HepG2 (cell line): Measurements from ENCODE around the gene CD4. TPM values are rescaled to one million over a fixed set of nuclear protein-coding genes. Genes with fewer than 3 reads are reported as not detected.
A peak's percentile ranks its signal among the peaks of the same experiment; 100 is the strongest.

Experiments used
- ATAC-seq: fragments of 200-7000 bp; cut with Tn5 transposase; 3 replicates; pipeline ENCODE4 v1.9.1; 2020; ENCODE audit warnings: mild to moderate bottlenecking, moderate library complexity
- BruUV-seq: library from RNA; stranded (reverse); fragments of 400-500 nt; replicated peaks from 2 replicates; lab custom pipeline; 2021; lab: Mats Ljungman, UMichigan
- CTCF ChIA-PET: fragments of 300-600 bp; formaldehyde crosslinking; extraction: SDS; loops from one replicate; lab custom pipeline; 2021; ENCODE audit warnings: low total read pairs, inconsistent platforms, low intra/inter-chr PET ratio; lab: Yijun Ruan, JAX
- POLR2A ChIA-PET: fragments of 350-600 bp; sonication (Branson Sonifier 250); formaldehyde crosslinking; loops from one replicate; lab custom pipeline; 2020; ENCODE audit warnings: antibody characterized with exemption, inconsistent platforms; lab: Yijun Ruan, JAX
- DNase-seq: peaks from one replicate; pipeline ENCODE4 v3.0.0-alpha.2; 2015; ENCODE audit warnings: low spot score
- FAIRE-seq: peaks from 3 replicates; lab custom pipeline; 2011; peaks lifted over from hg19 to GRCh38; lab: Jason Lieb, UNC
- H2AFZ ChIP-seq: one replicate; pipeline ENCODE4 v1.6.1; 2011; ENCODE audit warnings: low read length, inconsistent platforms
- H3K27ac ChIP-seq: fragments of 300-600 bp; 3 replicates; pipeline ENCODE4 v1.8.0; 2011; ENCODE audit warnings: mixed run types, mild to moderate bottlenecking, mixed read lengths, low read length, inconsistent platforms; ENCODE audit not compliant: insufficient read depth; ENCODE audit errors: extremely low read length
- H3K27me3 ChIP-seq, 2 experiments: fragments of 200-600 bp in 1 of 2; 2 replicates in 1 of 2; 3 replicates in 1 of 2; pipeline versions ENCODE4 v1.6.0 to v1.8.0; 2011; ENCODE audit warnings: low read length in 2 of 2, mild to moderate bottlenecking in 2 of 2, moderate library complexity in 2 of 2, inconsistent platforms in 1 of 2; ENCODE audit not compliant: insufficient read depth in 2 of 2, control insufficient read depth in 1 of 2
- H3K36me3 ChIP-seq, 2 experiments: fragments of 200-600 bp in 1 of 2; replicated peaks in 1 of 2; 2 replicates in 1 of 2; 3 replicates in 1 of 2; pipeline versions ENCODE4 v1.5.1 to v1.8.0; 2011; ENCODE audit warnings: low read length in 2 of 2, inconsistent platforms in 1 of 2; ENCODE audit not compliant: insufficient read depth in 2 of 2, control insufficient read depth in 1 of 2
- H3K4me1 ChIP-seq: 2 replicates; pipeline ENCODE4 v1.5.1; 2012; ENCODE audit warnings: low read length, inconsistent platforms; ENCODE audit not compliant: insufficient read depth
- H3K4me2 ChIP-seq: 2 replicates; pipeline ENCODE4 v1.6.0; 2011; ENCODE audit warnings: low read depth, low read length, inconsistent platforms
- H3K4me3 ChIP-seq, 3 experiments: fragments of 200-600 bp in 1 of 3; sonication (generic), shearing (Covaris generic) in 1 of 3; replicated peaks in 1 of 3; 2 replicates each; pipeline ENCODE4 v1.5.1; 2011 to 2016; ENCODE audit warnings: low read length in 3 of 3, inconsistent platforms in 2 of 3, low read depth in 2 of 3, mild to moderate bottlenecking in 2 of 3, control low read depth in 1 of 3, mixed read lengths in 1 of 3; ENCODE audit not compliant: insufficient read depth in 1 of 3
- H3K79me2 ChIP-seq: one replicate; pipeline ENCODE4 v1.6.1; 2011; ENCODE audit warnings: low read length, inconsistent platforms; ENCODE audit not compliant: insufficient read depth
- H3K9ac ChIP-seq: 2 replicates; pipeline ENCODE4 v1.6.0; 2011; ENCODE audit warnings: mild to moderate bottlenecking, low read depth, low read length, inconsistent platforms; ENCODE audit not compliant: insufficient read depth
- H3K9me3 ChIP-seq: 2 replicates; pipeline ENCODE4 v1.5.1; 2012; ENCODE audit warnings: mild to moderate bottlenecking, low read length
- H4K20me1 ChIP-seq: 2 replicates; pipeline ENCODE4 v1.6.0; 2011; ENCODE audit warnings: inconsistent platforms, mild to moderate bottlenecking, low read length, moderate library complexity; ENCODE audit not compliant: insufficient read depth
- AGO2 ChIP-seq: fragments of 200-400 bp; formaldehyde crosslinking; optimal IDR thresholded peaks from 2 replicates; pipeline ENCODE3; 2017; ENCODE audit warnings: mild to moderate bottlenecking, low read depth, low read length, moderate library complexity
- RBFOX2 ChIP-seq: fragments of 200-400 bp; formaldehyde crosslinking; IDR thresholded peaks from 2 replicates; pipeline ENCODE4 v1.6.1; 2017; ENCODE audit warnings: low read depth, mild to moderate bottlenecking, low read length
- WGBS: methylation state at CpG from one replicate; pipeline ENCODE4 v1.1.6; 2017; ENCODE audit warnings: low lambda C conversion rate; 5-methylcytosine and 5-hydroxymethylcytosine counted together
- in situ Hi-C: cut with HindIII; loops from 2 replicates; pipeline ENCODE4 v1.10.0; 2017; ENCODE audit warnings: low pct_unique_long_range_greater_than_20kb; ENCODE audit not compliant: extremely low pct_ligation_motif_present
- intact Hi-C: fragments of 100-400 bp; cut with micrococcal nuclease; formaldehyde crosslinking; loops from one replicate; pipeline ENCODE4 v1.10.0; 2022; ENCODE audit not compliant: unreplicated experiment
- polyA plus RNA-seq, 8 experiments: library from polyadenylated mRNA; depleted of rRNA in 3 of 8; stranded (reverse) in 7 of 8; unstranded in 1 of 8; fragments of >200 nt; fragmentation: Illumina TruSeq in 4 of 8; extraction: Trizol in 4 of 8; gene quantifications; 2 replicates each; pipeline versions ENCODE4 v1.2.1 to v1.2.3, GENCODE V29; 2011 to 2016; ENCODE audit warnings: low read depth in 4 of 8, missing spikeins in 1 of 8, mixed read lengths in 1 of 8; ENCODE audit not compliant: insufficient read depth in 1 of 8
- total RNA-seq, 5 experiments: library from RNA; depleted of rRNA; stranded (reverse); fragments of >200 nt; fragmentation: Illumina TruSeq; extraction: Trizol; gene quantifications; 2 replicates each; pipeline ENCODE4 v1.2.3, GENCODE V29; 2016; ENCODE audit warnings: low read depth in 1 of 5
- TF ChIP-seq, protein P1 (sequence below): fragments of 450-650 bp; IDR thresholded peaks from 2 replicates; pipeline ENCODE4 v1.6.1; 2016
- TF ChIP-seq, protein P2 (sequence below): sonication (generic); formaldehyde crosslinking; IDR thresholded peaks from 2 replicates; pipeline ENCODE4 v1.5.0; 2020; ENCODE audit warnings: missing genetic modification reagents

The CD4 gene
- total and polyA plus RNA-seq, 2 of the 13 experiments (the other 11 are each of a cell fraction or from before 2014, with no cell fraction given), result 0.07 to 0.95 TPM

DNA sequence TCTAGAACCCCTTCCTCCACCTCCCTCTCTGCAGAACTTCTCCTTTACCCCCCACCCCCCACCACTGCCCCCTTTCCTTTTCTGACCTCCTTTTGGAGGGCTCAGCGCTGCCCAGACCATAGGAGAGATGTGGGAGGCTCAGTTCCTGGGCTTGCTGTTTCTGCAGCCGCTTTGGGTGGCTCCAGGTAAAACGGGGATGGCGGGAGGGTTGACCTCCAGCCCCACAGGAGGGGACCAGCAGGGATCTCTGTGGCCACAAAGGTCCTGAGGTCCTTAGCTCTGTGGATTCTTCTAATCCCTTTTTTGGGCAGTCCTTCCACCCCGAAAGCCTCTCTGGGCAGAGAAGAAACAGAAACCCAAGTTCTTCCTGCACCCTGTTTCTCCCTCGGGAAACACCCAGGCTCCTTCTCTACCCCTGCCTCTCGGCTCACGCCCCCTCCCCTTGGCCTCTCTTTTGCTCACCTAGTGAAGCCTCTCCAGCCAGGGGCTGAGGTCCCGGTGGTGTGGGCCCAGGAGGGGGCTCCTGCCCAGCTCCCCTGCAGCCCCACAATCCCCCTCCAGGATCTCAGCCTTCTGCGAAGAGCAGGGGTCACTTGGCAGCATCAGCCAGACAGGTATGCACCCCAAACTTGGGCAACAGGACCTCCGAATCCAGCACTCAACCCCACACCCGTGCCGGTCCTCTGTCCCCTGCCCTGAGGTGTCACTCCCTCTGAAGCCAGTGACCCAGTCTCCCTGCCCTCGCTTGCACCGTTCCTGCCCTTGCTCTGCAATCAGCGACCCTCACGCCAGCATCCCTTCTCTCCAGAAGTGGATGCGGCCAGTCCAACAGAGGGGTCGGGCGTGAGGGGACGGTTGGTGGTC is 16.4 kb upstream of the CD4 start:
- H3K4me3 ChIP-seq, result no peak overlapping the region
- peaks cover 85% of the 10 kb centered on the region for H3K4me1 ChIP-seq
- no peak overlapping the region for H2AFZ ChIP-seq
- no peak overlapping the region for H3K9ac ChIP-seq
- no peak for ATAC-seq
- no peak overlapping the region for H3K27ac ChIP-seq
- peaks cover 10% of the 10 kb centered on the region for H3K79me2 ChIP-seq
- DNase-seq, result no peak
- no peaks in the 10 kb centered on the region for H3K9me3 ChIP-seq
- POLR2A ChIA-PET, result interaction anchor here (3.2 to 8.3 kb wide), 2 partner anchors 20 kb away, joined by 17 to 162 read pairs; partner anchors contain the start of gene MLF2
- no peak overlapping the region for H3K4me2 ChIP-seq
- no peak for FAIRE-seq
- peaks cover 0 to 11% of the 10 kb centered on the region in 2 experiments; a peak in 1 of 5 replicates for H3K36me3 ChIP-seq
- CTCF ChIA-PET, result no interaction called here
- intact Hi-C loops (no loop called here), in situ Hi-C loops (no loop called here)
- BruUV-seq, result no TSS peak
- 84% methylated on average over 21 of the region's 21 CpGs for WGBS
- H3K27me3 ChIP-seq, result no peaks in the 10 kb centered on the region; a peak in 1 of 5 replicates
- TF ChIP-seq, protein P1, sequence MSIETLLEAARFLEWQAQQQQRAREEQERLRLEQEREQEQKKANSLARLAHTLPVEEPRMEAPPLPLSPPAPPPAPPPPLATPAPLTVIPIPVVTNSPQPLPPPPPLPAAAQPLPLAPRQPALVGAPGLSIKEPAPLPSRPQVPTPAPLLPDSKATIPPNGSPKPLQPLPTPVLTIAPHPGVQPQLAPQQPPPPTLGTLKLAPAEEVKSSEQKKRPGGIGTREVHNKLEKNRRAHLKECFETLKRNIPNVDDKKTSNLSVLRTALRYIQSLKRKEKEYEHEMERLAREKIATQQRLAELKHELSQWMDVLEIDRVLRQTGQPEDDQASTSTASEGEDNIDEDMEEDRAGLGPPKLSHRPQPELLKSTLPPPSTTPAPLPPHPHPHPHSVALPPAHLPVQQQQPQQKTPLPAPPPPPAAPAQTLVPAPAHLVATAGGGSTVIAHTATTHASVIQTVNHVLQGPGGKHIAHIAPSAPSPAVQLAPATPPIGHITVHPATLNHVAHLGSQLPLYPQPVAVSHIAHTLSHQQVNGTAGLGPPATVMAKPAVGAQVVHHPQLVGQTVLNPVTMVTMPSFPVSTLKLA, result no peak
- TF ChIP-seq AGO2, result peak; percentile 49
- H4K20me1 ChIP-seq, result 0 out of 2 replicates have a peak, but pooled peaks cover 4% of the 10 kb centered on the region

DNA sequence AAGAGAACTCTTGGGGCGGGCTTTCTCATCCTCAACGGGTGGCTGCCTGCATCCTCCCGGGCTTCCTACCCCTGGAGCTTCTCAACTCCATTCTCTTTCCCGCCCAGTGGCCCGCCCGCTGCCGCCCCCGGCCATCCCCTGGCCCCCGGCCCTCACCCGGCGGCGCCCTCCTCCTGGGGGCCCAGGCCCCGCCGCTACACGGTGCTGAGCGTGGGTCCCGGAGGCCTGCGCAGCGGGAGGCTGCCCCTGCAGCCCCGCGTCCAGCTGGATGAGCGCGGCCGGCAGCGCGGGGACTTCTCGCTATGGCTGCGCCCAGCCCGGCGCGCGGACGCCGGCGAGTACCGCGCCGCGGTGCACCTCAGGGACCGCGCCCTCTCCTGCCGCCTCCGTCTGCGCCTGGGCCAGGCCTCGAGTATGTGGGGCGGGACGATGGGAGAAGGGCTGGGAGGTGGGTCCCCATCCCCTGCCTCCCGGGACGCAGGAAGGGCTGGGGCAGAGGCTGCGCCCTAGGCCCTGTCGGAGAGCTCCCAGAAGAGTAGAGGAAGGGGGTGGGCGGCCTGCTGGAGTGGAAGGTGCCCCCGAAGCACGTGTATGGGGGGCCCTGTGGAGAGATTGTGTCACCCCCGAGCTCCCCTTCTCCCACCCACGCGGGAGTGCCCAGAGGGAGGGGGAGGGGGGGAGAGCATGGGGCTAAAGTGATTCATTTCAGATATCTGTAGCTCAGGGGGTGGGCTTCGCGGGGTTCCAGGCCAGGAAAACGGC is 15.6 kb upstream of the CD4 start:
- Histone ChIP-seq H3K4me3 (no peak overlapping the region), H3K36me3 (peaks cover 0 to 11% of the 10 kb centered on the region in 2 experiments; a peak in 1 of 5 replicates), H3K27me3 (no peaks in the 10 kb centered on the region; a peak in 1 of 5 replicates), H3K9ac (no peak overlapping the region), H3K4me1 (peaks cover 85% of the 10 kb centered on the region), H3K27ac (no peak overlapping the region), H3K9me3 (no peaks in the 10 kb centered on the region), H3K79me2 (peaks cover 2% of the 10 kb centered on the region), H2AFZ (no peak overlapping the region), H4K20me1 (no peaks in the 10 kb centered on the region), H3K4me2 (no peak overlapping the region)
- FAIRE-seq (no peak), ATAC-seq (no peak), DNase-seq (no peak)
- POLR2A ChIA-PET, result interaction anchor here (3.2 to 5.5 kb wide), 2 partner anchors 7 to 21 kb away, joined by 17 to 59 read pairs; partner anchors contain the start of genes MLF2 and PTMS
- in situ Hi-C loops (no loop called here), intact Hi-C loops (no loop called here)
- TF ChIP-seq RBFOX2, result peak; percentile 31; the same call in 1 of the 2 replicates
- TF ChIP-seq, protein P2, sequence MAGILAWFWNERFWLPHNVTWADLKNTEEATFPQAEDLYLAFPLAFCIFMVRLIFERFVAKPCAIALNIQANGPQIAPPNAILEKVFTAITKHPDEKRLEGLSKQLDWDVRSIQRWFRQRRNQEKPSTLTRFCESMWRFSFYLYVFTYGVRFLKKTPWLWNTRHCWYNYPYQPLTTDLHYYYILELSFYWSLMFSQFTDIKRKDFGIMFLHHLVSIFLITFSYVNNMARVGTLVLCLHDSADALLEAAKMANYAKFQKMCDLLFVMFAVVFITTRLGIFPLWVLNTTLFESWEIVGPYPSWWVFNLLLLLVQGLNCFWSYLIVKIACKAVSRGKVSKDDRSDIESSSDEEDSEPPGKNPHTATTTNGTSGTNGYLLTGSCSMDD, result no peak
- 93% methylated on average over 49 of the region's 60 CpGs for WGBS
- no TSS peak for BruUV-seq
- CTCF ChIA-PET, result no interaction called here
